ENCODE measurements around the gene SULT2B1.

DNA sequence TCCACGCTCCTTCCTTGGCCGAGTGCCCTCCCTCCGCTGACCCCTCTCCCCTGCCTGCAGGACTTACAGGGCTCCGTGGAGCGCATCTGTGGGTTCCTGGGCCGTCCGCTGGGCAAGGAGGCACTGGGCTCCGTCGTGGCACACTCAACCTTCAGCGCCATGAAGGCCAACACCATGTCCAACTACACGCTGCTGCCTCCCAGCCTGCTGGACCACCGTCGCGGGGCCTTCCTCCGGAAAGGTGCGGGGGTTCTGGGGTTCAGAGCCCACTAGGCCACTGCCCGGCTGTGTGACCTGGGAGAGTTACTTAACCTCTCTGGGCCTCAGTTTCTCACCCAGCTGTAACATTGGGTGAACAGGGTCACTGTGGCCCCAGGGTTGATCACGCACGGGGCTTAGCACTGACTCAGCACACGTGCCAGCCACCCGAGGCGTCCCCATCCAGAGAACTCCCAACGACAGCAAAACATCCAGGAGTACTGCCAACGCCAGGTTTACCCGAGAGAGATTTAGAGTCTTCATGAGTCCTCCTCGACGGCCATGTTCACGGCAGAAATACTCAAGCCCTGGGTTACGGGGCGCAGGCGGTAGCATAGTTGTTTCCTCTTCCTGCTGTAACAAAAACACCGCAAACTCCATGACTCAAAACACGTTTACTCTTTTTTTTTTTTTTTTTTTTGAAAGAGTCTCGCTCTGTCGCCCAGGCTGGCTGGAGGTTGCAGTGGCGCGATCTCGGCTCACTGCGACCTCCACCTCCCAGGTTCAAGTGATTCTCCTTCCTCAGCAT, 44.9 kb downstream of the SULT2B1 start:
- TF ChIP-seq EZH2 (IDR thresholded peaks at IDR 0.05; ENCODE audit: insufficient read depth, poor library complexity, severe bottlenecking) (no peak), EZH2phosphoT487 (IDR thresholded peaks at IDR 0.05; ENCODE audit: insufficient read depth, low read depth) (no peak)
